ENCODE measurements around the gene GPR35.
"Not testable (repeated sequence)": the region's sequence is repeated elsewhere in the genome, so short reads cannot be mapped to it uniquely, and the experiment has no call there.

GPR35 gene

GRCh38 chr2:240650254-240650965 lies 25.1 kb downstream of the GPR35 start:
- no peak overlapping the region for H3K4me3 Mint-ChIP-seq
- H3K9me3 Mint-ChIP-seq = peaks cover 35% of the 10 kb centered on the region
- no peak for TF ChIP-seq CTCF (IDR thresholded peaks at IDR 0.05)
- DNase-seq = no peak
- peaks cover 70% of the 10 kb centered on the region for H3K27me3 Mint-ChIP-seq (ENCODE audit: low read depth, poor library complexity)
- no peak overlapping the region for H3K27ac Mint-ChIP-seq
- peaks cover 20% of the 10 kb centered on the region for H3K4me1 Mint-ChIP-seq
- no peaks in the 10 kb centered on the region for H3K36me3 Mint-ChIP-seq (ENCODE audit: low read depth)

DNA sequence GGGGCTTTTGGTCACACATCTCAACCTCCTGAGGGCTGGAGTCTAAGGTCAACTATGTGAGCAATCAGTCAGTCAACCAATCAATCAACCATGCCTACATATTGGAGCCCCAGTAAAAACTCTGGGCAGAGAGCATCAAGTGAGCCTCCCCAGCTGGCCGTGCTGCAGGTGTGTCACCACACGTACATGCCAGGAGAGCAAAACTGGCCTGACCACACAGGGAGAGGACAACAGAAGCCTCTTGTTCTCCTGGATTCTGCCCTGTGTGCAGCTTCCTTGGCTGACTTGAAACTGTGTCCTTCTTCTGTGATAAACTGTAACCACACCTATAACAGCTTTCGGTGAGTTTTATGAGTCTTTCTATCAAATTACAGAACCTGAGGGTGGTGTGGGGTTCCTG lies 25.9 kb downstream of the GPR35 start:
- H3K27me3 Mint-ChIP-seq (ENCODE audit: low read depth, poor library complexity) = peaks cover 78% of the 10 kb centered on the region
- no peak for TF ChIP-seq CTCF (IDR thresholded peaks at IDR 0.05)

DNA sequence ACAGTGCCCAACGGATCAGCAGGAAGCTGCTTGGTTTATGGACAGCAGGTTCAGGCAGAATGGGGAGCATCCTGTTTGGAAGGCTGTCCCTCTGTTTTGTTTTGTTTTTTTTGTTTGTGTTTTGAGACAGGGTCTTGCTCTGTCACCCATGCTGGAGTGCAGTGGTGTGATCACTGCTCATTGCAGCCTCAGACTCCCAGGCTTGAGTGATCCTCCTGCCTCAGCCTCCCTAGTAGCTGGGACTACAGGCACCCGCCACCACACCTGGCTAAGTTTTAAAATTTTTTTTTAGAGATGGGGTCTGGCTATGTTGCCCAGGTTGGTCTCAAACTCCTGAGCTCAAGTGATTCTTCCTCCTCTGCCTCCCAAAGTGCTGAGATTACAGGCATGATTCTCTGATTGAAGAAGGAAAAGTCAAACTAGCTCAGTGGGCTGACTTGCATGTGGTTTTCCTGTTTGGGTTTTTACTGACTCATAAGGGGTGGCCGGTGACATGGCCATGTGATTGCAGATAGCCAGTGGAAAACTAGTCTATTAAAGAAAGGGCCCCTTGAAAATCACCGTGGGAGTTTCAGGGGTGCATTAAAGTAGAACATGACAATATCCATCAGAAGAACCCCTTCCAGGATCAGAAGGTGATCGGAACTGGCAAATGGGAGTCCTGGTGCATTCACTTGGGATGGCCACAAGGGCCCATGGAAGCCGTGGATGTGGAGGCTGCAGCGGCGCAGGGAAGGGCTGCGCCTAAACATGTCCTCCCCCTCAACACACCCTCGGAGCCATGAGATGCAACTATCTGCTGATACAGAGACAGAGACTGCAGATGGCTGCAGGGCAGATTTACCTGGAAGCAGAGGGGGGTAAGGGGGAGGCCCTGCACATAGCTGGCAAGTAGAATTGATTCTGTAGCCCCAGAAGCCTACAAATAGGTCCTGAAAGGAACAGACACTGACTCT lies 30.9 kb downstream of the GPR35 start:
- DNase-seq = no peak
- H3K4me3 Mint-ChIP-seq = no peak overlapping the region
- TF ChIP-seq CTCF (IDR thresholded peaks at IDR 0.05) = no peak
- H3K27ac Mint-ChIP-seq = no peak overlapping the region
- H3K36me3 Mint-ChIP-seq (ENCODE audit: low read depth) = no peaks in the 10 kb centered on the region
- H3K9me3 Mint-ChIP-seq = peaks cover 38% of the 10 kb centered on the region
- no peaks in the 10 kb centered on the region for H3K4me1 Mint-ChIP-seq
- H3K27me3 Mint-ChIP-seq (ENCODE audit: low read depth, poor library complexity) = peaks cover 87% of the 10 kb centered on the region

More for the DNA sequence above, 25.9 kb downstream of the GPR35 start:
- Mint-ChIP-seq H3K27ac (no peak overlapping the region), H3K9me3 (peaks cover 35% of the 10 kb centered on the region), H3K36me3 (ENCODE audit: low read depth) (no peaks in the 10 kb centered on the region), H3K4me3 (no peak overlapping the region), H3K4me1 (peaks cover 20% of the 10 kb centered on the region)
- no peak for DNase-seq

GRCh38 chr2:240659883-240660282 lies 34.6 kb downstream of the GPR35 start:
- H3K36me3 Mint-ChIP-seq (ENCODE audit: low read depth); H3K27ac Mint-ChIP-seq; H3K4me1 Mint-ChIP-seq; H3K4me3 Mint-ChIP-seq; DNase-seq: not testable (repeated sequence)
- Mint-ChIP-seq H3K27me3 (ENCODE audit: low read depth, poor library complexity) (peaks cover 93% of the 10 kb centered on the region), H3K9me3 (peaks cover 34% of the 10 kb centered on the region)

DNA sequence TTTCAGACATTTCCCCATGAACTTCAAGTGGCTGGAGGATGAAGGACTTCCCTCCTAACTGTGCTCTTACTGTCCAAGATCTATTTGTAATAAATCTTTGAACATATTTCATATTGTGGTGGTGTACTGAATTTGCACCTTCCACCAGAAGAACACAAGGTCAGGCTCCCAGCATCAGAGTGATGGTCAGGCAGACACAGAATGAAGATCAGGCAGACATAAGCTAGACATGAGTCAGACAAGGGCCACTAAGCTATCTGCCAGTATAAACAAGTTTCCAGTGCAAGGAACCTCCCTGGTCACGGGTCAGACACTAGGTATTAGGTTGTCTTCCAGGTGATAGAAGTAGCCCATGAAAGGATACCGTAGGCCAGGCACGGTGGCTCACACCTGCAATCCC lies 37.4 kb downstream of the GPR35 start:
- peaks cover 41% of the 10 kb centered on the region for H3K9me3 Mint-ChIP-seq

More for the DNA sequence above, 37.4 kb downstream of the GPR35 start:
- DNase-seq = no peak
- Mint-ChIP-seq H3K4me1 (no peaks in the 10 kb centered on the region), H3K27me3 (ENCODE audit: low read depth, poor library complexity) (peaks cover 88% of the 10 kb centered on the region), H3K4me3 (no peak overlapping the region), H3K27ac (no peak overlapping the region), H3K36me3 (ENCODE audit: low read depth) (no peaks in the 10 kb centered on the region)
- no peak for TF ChIP-seq CTCF (IDR thresholded peaks at IDR 0.05)

Data from nephron progenitor cell (in vitro differentiated cells).